ENCODE results near the gene CHMP4B. TPM values are rescaled to one million over a fixed set of nuclear protein-coding genes. Genes with fewer than 3 reads are reported as not detected.

Gene CHMP4B
- total RNA-seq, 2 donors from 2014 or later: 57.6 to 63.5 TPM

GRCh38 chr20:33846291-33846935 is 35.3 kb downstream of the CHMP4B start:
- H3K4me3 Mint-ChIP-seq: no peak overlapping the region
- H3K36me3 Mint-ChIP-seq (ENCODE audit: low read depth): peaks cover 50% of the 10 kb centered on the region
- no peaks in the 10 kb centered on the region for H3K9me3 Mint-ChIP-seq
- H3K4me1 Mint-ChIP-seq: peaks cover 51% of the 10 kb centered on the region
- ATAC-seq (replicated peaks): no peak
- peak overlapping the region; percentile 76 for H3K27ac Mint-ChIP-seq
- H3K27me3 Mint-ChIP-seq: no peaks in the 10 kb centered on the region

GRCh38 chr20:33847006-33847405 is 35.9 kb downstream of the CHMP4B start:
- ATAC-seq (replicated peaks): no peak
- peaks cover 48% of the 10 kb centered on the region for H3K4me1 Mint-ChIP-seq
- no peaks in the 10 kb centered on the region for H3K27me3 Mint-ChIP-seq
- H3K9me3 Mint-ChIP-seq: no peaks in the 10 kb centered on the region
- H3K27ac Mint-ChIP-seq: peak overlapping the region; percentile 76
- no peak overlapping the region for H3K4me3 Mint-ChIP-seq
- peaks cover 56% of the 10 kb centered on the region for H3K36me3 Mint-ChIP-seq (ENCODE audit: low read depth)

- no peak for ATAC-seq (replicated peaks)
- peaks cover 70% of the 10 kb centered on the region for H3K36me3 Mint-ChIP-seq (ENCODE audit: low read depth)
- no peaks in the 10 kb centered on the region for H3K27me3 Mint-ChIP-seq
- H3K4me1 Mint-ChIP-seq: peaks cover 46% of the 10 kb centered on the region
- no peak overlapping the region for H3K4me3 Mint-ChIP-seq
- no peaks in the 10 kb centered on the region for H3K9me3 Mint-ChIP-seq
- no peak overlapping the region for H3K27ac Mint-ChIP-seq
Observed at GRCh38 chr20:33848391-33848790, 37.2 kb downstream of the CHMP4B start.

GRCh38 chr20:33850159-33850558 is 39.0 kb downstream of the CHMP4B start:
- Mint-ChIP-seq H3K4me3 (no peak overlapping the region), H3K4me1 (peaks cover 36% of the 10 kb centered on the region), H3K27ac (no peak overlapping the region), H3K27me3 (no peaks in the 10 kb centered on the region), H3K9me3 (no peaks in the 10 kb centered on the region), H3K36me3 (ENCODE audit: low read depth) (peaks cover 82% of the 10 kb centered on the region)
- ATAC-seq (replicated peaks): no peak

- H3K27me3 Mint-ChIP-seq: no peaks in the 10 kb centered on the region
- no peaks in the 10 kb centered on the region for H3K9me3 Mint-ChIP-seq
- peaks cover 26% of the 10 kb centered on the region for H3K4me1 Mint-ChIP-seq
- peaks cover 87% of the 10 kb centered on the region for H3K36me3 Mint-ChIP-seq (ENCODE audit: low read depth)
- H3K27ac Mint-ChIP-seq: peak overlapping the region; percentile 79
- no peak for ATAC-seq (replicated peaks)
- H3K4me3 Mint-ChIP-seq: no peak overlapping the region
Observed at GRCh38 chr20:33851842-33852466, 40.8 kb downstream of the CHMP4B start.

GRCh38 chr20:33852626-33853506 is 41.7 kb downstream of the CHMP4B start:
- H3K4me3 Mint-ChIP-seq: peak overlapping the region; percentile 16
- H3K4me1 Mint-ChIP-seq: peaks cover 25% of the 10 kb centered on the region
- peak overlapping the region; percentile 79 for H3K27ac Mint-ChIP-seq
- no peaks in the 10 kb centered on the region for H3K9me3 Mint-ChIP-seq
- no peaks in the 10 kb centered on the region for H3K27me3 Mint-ChIP-seq
- peak; percentile 35 for ATAC-seq (replicated peaks)
- peaks cover 85% of the 10 kb centered on the region for H3K36me3 Mint-ChIP-seq (ENCODE audit: low read depth)

- Mint-ChIP-seq H3K27ac (peak overlapping the region; percentile 79), H3K9me3 (no peaks in the 10 kb centered on the region), H3K4me3 (peak overlapping the region; percentile 16), H3K4me1 (peaks cover 30% of the 10 kb centered on the region), H3K36me3 (ENCODE audit: low read depth) (peaks cover 83% of the 10 kb centered on the region), H3K27me3 (no peaks in the 10 kb centered on the region)
- peak; percentile 55 for ATAC-seq (replicated peaks)
Observed at GRCh38 chr20:33853507-33853813, 42.3 kb downstream of the CHMP4B start.

- Mint-ChIP-seq H3K36me3 (ENCODE audit: low read depth) (peaks cover 39% of the 10 kb centered on the region), H3K4me1 (peaks cover 28% of the 10 kb centered on the region), H3K9me3 (no peaks in the 10 kb centered on the region), H3K27me3 (no peaks in the 10 kb centered on the region), H3K4me3 (no peak overlapping the region), H3K27ac (peak overlapping the region; percentile 91)
- no peak for ATAC-seq (replicated peaks)
Observed at GRCh38 chr20:33857722-33858563, 46.8 kb downstream of the CHMP4B start.

- H3K27ac Mint-ChIP-seq: peak overlapping the region; percentile 91
- peaks cover 22% of the 10 kb centered on the region for H3K4me1 Mint-ChIP-seq
- peak overlapping the region; percentile 67 for H3K4me3 Mint-ChIP-seq
- peaks cover 31% of the 10 kb centered on the region for H3K36me3 Mint-ChIP-seq (ENCODE audit: low read depth)
- H3K9me3 Mint-ChIP-seq: no peaks in the 10 kb centered on the region
- H3K27me3 Mint-ChIP-seq: no peaks in the 10 kb centered on the region
- ATAC-seq (replicated peaks): no peak
Observed at GRCh38 chr20:33858666-33859065, 47.5 kb downstream of the CHMP4B start.

- H3K27me3 Mint-ChIP-seq: no peaks in the 10 kb centered on the region
- ATAC-seq (replicated peaks): peak; percentile 78
- H3K4me3 Mint-ChIP-seq: peak overlapping the region; percentile 67
- peaks cover 26% of the 10 kb centered on the region for H3K36me3 Mint-ChIP-seq (ENCODE audit: low read depth)
- H3K4me1 Mint-ChIP-seq: peaks cover 22% of the 10 kb centered on the region
- peak overlapping the region; percentile 91 for H3K27ac Mint-ChIP-seq
- H3K9me3 Mint-ChIP-seq: no peaks in the 10 kb centered on the region
Observed at GRCh38 chr20:33859157-33859695, 48.1 kb downstream of the CHMP4B start.

- Mint-ChIP-seq H3K27ac (peak overlapping the region; percentile 91), H3K36me3 (ENCODE audit: low read depth) (peaks cover 20% of the 10 kb centered on the region), H3K4me1 (peaks cover 22% of the 10 kb centered on the region), H3K9me3 (no peaks in the 10 kb centered on the region), H3K27me3 (no peaks in the 10 kb centered on the region), H3K4me3 (peak overlapping the region; percentile 67)
- ATAC-seq (replicated peaks): peak; percentile 10
Observed at GRCh38 chr20:33859751-33860150, 48.6 kb downstream of the CHMP4B start.

GRCh38 chr20:33861458-33861857 is 50.3 kb downstream of the CHMP4B start:
- peaks cover 22% of the 10 kb centered on the region for H3K4me1 Mint-ChIP-seq
- peaks cover 11% of the 10 kb centered on the region for H3K36me3 Mint-ChIP-seq (ENCODE audit: low read depth)
- H3K9me3 Mint-ChIP-seq: no peaks in the 10 kb centered on the region
- no peak for ATAC-seq (replicated peaks)
- H3K27me3 Mint-ChIP-seq: no peaks in the 10 kb centered on the region
- no peak overlapping the region for H3K27ac Mint-ChIP-seq
- H3K4me3 Mint-ChIP-seq: no peak overlapping the region

- Mint-ChIP-seq H3K4me3 (no peak overlapping the region), H3K4me1 (peaks cover 17% of the 10 kb centered on the region), H3K27ac (no peak overlapping the region), H3K9me3 (no peaks in the 10 kb centered on the region), H3K36me3 (ENCODE audit: low read depth) (peaks cover 4% of the 10 kb centered on the region), H3K27me3 (no peaks in the 10 kb centered on the region)
- no peak for ATAC-seq (replicated peaks)
Observed at GRCh38 chr20:33862709-33863403, 51.7 kb downstream of the CHMP4B start.
